Skin of body (tissue), 3 donors: ENCODE data around the gene TENT4B. TPM values are rescaled to one million over a fixed set of nuclear protein-coding genes. Genes with fewer than 3 reads are reported as not detected.

ENCODE experiments used
- DNase-seq: peaks from one replicate; lab custom pipeline; 2025; lab: John Stamatoyannopoulos, UW
- small RNA-seq: library from RNA; depleted of rRNA; stranded (forward); fragments of <200 nt; gene quantifications from one replicate; pipeline ENCODE3, GENCODE V24; 2014; ENCODE audit warnings: low replicate concordance
- total RNA-seq: library from RNA; depleted of rRNA; stranded (reverse); fragments of >200 nt; gene quantifications from one replicate; pipeline ENCODE4 v1.2.3, GENCODE V29; 2014

TENT4B gene
- total RNA-seq, 1 donor from 2014 or later, result 8.7 TPM

DNA sequence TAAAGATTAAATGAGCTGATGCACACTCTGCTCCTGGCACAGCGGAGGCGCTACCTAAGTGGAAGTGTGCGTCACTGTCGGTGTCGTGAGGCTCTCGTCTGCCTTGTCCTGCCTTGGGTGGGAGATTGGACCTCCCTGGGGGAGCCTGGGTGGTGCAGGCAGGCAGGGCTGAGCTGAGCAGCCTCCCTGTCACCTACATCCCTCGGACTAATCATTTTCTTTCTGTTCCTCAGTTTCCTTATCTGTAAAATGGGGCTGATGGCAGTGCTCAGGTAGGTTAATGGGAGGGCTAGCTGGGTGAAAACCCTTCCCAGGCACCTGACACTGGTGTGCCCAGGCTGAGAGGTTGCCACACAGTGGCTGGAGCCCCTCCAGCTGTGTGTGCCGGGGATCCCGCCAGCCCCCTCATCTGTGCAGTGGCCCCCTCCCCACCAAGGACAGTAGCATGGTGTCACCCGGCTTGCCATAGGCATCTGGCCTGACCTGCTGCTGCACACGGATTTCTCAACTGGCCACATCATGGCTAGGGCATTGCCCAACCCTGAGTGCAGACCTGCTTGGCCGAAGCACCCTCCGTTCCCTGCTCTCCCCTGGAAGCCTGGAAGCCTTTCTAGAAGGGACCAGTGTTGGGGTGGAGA, 117.5 kb downstream of the TENT4B start:
- DNase-seq, result no peak

DNA sequence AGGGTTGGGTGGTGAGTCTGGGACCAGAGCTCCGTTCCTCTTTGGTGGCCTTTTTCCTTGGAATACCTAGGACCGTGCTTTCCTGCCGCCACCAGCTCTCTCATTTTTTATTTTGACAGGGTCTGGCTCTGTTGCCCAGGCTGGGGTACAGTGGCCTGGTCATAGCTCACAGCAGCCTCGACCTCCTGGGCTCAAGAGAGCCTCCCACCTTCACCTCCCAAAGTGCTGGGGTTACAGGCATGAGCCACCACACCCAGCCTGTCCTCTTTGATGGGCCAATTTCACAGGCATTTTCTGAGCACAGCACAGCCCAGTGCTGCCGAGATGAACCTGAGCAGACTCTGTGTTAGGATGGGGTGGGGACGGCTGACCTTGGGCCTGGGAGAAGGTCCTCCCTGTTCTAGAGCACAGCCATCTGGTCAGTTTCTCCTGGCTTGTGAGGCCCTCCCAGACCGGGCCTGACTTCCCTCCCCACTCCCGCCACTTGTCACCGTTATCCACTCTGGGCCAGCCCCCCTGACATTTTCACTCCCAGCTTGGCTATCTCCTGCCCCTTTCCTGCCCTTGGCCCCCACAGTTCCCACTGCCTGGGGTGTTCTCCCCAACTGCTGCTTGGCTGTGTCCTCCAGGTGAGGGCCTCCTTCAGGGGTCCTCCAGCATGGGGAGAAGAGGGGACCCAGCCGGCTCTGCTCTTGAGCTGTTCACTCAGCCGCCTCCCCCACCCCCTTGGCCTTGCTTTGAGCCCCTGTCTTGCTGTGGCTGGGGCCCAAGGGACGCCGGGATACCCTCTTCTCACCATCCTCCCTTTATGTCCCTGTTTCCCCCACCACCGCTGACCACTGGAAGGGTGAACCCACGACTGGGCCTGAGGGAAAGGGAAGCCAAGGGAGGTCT, 118.3 kb downstream of the TENT4B start:
- DNase-seq, result no peak

DNA sequence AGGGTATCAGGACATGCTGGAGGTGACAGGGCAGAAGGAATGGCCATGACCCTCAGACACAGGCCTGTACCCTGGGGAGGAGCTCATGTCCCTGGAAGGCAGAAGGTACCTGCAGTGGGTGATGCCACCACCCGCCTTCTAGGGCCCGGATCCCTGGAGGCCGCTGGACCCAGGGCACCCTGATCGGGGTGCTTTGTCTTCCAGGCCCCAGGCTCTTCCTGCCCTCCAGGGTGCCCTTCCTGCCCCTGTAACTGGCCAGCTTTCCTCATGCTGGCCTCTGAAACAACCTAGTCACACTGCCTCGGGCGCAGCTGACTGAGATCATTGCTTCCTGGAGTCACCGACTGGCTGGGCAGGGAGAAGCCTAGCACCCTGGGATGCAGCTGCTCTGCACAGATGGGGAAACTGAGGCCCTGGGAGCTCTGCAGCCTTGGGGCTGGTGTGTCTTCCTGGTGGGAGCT, 119.0 kb downstream of the TENT4B start:
- DNase-seq, result no peak

DNA sequence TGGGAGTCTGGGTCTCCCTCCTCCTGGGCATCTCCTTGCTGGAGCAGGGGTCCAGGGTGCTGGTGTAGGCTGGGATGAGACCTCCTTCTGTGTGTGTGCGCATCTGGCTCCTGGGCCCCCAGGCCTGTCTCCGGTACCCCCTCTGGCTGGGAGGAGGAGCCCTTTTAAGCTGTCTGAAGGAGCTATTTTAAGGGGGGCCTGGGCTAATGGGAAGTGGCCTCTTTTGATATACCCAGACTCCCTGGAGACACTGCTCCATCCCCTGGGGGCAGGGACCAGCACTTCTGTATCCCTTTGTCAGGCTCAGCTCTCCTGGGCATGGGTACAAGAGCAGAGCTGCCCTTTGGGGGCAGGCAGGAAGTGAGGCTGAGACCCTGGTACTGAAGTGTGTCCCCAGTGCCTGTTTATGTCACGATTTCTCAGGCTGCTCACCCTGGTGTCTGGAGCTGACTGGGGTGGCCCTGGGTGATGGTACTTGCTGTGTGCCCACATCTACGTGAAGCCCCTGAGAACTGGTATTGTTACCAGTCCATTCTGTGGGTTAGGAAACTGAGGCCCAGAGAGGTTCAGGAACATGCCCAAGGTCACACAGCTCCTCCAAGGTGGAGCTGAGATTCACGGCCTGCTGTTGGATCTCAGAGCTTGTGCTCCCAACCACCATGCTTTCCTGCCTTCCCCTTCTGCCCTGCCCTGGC, 119.7 kb downstream of the TENT4B start:
- no peak for DNase-seq

DNA sequence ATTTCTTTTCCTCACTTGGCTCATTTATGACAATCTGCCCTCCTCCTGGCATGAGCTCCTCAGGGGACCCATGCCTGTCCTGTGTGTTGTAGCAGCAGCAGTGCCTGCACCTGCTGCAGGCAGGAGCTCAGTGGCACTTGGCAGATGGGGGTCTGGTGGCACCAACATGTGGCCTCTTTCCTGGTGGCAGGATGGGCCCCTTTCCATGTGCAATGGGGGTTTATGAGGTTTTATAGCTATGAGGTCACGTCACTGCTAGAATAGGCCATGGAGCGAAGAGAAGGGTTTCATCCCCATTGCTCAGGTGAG, 120.2 kb downstream of the TENT4B start:
- DNase-seq, result no peak

DNA sequence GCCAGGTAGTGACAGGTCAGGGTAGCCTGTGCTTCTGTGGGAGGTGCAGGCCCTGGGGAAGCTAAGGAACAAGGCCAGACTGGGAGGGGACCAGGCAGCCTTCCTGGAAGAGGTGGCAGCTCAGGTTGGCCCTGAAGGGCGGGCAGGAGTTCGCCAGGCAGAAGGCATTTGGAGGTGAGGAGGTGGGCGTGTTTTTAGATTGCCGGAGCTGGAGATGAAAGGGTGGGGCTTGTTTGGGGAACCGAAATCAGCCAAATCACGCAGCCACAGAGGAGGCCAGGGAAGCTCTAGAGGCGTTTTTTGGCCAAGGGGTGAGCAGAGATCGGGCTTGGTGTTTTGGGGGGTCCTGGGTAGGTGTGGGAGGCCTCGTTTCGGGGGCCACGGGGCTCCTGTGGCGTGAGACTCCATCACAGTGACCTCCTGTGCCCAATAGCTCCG, 120.8 kb downstream of the TENT4B start:
- DNase-seq, result no peak

DNA sequence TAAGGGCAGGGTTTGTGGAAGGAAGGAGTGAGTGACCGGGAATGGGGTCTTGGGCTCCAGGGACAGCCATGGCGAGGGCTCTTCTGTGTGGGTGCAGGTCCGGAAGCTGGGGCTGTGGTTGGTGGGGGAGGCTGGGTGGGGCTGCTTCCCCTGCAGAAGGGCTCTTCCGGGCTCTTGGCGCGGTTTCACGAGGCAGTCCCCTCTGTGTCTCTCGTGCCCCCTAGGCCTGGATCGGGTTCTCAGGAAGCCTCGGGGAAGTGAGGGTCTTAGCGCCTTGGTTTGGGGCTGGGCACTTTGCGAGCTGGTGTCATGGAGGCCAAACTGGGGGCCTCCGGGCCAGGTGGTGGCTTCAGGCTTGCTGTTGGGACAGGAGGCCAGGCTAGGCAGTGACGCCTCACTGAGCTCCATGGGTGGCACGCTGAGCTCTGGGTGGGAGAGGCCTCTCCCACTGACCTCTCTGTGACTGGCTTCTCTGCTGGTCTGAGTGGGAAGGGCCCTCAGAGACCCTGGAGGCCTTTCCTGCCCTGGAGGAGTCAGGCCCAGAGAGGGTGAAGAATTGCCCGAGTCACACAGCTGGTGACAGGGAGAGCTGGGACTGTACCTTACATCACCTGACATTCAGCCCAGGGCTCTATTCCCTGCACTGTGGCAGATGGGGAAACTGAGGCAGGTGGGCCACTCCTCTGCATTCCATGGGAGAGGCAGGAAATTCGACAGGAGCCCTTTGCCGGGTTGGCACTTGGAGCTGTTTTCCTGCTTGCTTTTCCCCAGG, 121.4 kb downstream of the TENT4B start:
- DNase-seq, result no peak

DNA sequence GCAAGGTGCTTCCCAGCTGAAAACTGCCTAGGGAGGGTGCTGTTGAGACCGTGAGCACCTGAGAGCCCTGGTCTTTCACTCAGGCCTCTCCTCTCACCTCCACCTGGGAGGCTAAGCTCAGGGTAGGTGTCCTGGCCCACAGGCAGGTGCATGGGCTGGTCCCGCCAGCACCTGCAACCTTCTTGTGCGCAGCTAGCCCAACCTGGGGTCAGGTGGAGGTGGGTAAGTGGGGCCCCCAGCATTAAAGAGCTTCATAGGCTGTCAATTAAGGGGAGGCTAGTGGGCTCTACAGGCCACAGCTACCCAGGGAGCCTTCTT, 122.0 kb downstream of the TENT4B start:
- DNase-seq, result no peak

DNA sequence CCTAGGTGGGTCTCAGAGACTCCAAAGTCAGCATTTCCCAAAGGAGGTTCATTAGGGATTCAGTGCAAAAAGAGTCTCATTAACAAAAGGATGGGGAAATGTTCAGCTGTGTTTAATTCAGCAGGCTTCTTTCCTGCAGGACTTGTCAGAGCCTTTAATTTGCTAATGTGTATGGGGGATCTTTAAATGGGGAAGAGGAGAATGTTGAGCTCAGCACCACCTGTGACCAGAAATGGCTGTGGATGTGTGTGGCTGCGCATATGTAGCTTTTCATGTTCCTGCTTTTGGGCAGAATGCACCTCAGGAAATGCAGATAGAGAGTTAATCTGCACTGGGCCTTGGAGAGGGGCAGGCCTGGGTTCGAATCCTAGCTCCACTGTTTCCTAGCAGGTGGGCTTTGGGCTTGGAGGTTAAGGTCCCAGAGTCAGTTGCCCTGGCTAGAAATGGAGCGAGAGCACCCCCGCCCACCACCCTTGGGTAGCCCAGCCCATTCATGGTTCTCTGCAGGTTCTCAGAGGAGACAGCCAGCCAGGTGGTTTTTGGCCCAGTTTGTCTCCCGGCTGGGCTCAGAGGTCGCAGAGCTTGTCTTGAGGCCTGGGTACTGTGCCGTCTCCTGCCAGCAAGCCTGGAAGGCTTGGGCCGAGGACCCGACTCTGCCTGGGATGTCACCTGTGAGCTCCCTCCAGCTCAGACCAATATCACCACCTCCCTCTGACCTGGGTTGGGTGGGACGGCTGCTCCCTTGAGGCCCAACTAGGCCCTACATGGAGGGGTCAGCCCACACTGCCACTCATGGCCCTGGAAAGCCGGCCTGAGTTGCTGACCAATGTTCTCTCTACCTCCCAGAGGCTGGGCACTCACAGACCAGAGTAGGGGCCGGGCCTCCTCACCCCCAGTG, 122.6 kb downstream of the TENT4B start:
- no peak for DNase-seq

DNA sequence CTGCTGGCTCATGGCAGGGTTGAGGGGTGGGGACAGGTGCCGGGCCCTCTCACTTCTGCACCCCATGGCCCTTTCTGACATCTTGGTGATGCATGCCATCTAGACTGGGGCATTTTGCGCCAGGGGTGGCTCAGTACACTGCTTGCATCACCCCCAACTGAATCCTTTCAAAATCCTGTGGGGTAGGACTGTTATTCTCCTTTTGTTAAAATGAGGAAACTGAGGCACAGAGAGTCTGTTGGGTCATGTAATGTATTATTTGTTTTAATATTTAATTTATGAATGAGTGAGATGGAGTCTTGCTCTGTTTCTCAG, 123.2 kb downstream of the TENT4B start:
- no peak for DNase-seq

DNA sequence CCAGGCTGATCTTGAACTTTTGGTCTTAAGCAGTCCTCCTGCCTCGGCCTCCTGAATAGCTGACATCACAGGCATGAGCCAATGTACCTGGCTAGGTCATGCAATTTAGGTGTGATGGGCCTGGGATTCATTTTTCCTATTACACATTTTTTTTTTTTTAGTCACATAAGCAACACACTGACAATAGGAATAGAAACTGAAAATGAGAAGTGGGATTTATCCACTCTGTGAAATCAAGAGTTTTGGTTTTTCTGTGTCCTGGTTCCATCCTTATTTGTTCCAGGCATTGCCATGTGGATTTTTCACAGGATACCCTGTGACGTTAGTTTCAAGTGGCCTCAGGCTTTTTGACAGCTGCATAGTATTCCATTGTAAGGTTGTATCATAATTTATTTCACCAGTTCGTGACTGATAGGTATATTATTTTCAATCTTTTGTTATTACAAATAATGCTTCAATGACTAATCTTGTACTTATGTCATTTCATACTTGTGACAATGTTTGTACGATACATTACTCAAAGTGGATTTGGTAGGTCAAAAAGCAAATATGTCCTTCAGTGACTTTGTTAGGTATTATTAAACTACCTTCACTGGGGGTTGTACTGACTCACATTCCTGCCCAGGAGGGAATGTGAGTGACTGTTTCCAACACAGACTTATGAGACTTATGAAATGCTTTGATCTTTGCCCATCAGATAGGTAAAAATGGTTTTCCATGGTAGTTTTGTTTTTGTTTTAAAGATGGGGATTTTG, 123.9 kb downstream of the TENT4B start:
- DNase-seq, result no peak

DNA sequence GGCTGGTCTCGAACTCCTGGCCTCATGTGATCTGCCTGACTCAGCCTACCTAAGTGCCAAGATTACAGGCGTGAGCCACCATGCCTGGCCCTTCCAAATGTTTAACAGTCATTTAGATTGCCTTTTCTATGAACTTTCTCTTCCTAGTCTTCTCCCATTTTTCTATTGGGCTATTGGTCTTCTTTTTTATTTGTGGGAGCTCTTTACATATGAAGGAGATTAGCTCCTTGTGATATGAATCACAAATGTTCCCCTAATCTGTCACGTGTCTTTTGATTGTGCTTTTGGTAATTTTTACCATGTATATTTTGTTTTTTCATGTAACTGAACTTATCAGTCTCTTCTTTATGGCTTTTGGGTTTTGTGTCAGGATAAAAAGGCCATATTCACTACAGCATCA, 125.1 kb downstream of the TENT4B start:
- DNase-seq, result no peak

DNA sequence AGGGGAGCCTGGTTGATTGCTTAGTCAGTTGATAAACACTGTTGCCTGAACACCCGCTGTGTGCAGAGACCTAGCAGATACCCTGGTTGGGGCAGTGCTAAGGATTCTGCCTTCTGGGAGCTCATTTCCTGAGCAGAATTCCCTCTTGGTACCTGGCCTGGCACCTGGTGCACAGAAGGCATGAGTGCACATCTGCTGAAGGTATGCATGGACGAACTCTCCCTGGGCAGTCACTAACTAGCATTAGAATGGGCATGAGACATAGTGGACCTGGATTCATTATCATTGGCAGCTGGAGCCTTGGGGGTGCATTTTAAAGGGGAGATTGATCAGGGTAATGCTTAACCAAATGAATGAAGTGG, 126.4 kb downstream of the TENT4B start:
- no peak for DNase-seq

DNA sequence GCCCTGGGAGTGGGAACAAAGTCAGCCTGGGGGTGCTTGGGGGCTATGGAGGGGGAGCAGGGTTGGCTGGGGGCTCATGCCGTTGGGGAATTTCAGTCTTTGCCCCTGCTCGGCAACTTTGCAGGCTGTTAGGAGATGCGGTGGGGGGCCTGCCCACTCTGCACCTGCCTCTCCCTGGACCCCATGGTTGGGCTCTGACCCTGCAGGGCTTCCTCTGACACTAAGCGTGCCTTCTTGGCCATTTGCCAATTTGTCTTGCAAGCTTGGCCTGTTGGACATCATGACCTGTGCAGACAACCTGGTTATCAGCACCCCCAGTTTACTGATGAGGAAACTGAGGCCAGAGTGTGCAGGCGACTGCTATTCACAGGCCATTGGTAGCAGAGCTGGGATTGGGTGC, 127.8 kb downstream of the TENT4B start:
- DNase-seq, result no peak

Small RNA genes within 50 kb of the gene (small RNA-seq; reads per million reads assigned to genes)
- gene RF00156 (not detected), gene RPL10P14 (not detected)

Other genes starting within 250 kb of the TENT4B start
- 28.0 TPM for gene CNEP1R1, start 128.1 kb upstream of the TENT4B start, total RNA-seq
- 10.6 TPM for gene HEATR3, start 87.3 kb upstream of the TENT4B start, total RNA-seq
- 13.6 TPM for gene ADCY7, start 113.2 kb downstream of the TENT4B start, total RNA-seq
- 29.2 TPM for gene BRD7, start 215.7 kb downstream of the TENT4B start, total RNA-seq